Measurements from ENCODE around the gene LBHD2. TPM values are rescaled to one million over a fixed set of nuclear protein-coding genes. Genes with fewer than 3 reads are reported as not detected.

LBHD2 gene
- total RNA-seq, 3 donors from 2014 or later = not detected

DNA sequence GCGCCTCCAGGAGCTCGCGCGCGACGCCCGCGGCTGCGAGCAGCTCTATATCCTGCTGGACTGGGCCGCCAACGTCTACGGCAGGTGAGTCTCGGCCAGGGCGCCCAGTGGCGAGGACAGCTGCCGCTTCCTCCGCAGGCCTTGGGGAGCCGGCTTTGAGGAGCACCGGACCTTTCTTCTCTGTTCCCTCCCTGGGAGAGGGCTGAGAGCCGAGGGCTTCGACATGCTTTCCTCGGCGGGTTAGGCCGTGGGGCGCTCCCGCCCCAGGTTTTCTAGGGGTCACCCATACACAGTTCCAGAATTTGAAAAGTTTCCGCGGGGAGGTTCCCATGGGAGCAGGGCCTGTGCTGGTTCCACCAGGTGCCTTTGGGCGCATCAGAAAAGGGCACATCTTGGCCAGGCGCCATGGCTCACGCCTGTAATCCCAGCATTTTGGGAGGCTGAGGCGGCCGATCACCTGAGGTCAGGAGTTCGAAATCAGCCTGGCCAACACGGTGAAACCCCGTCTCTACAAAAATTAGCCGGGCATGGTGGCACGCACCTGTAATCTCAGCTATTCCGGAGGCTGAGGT is 18.8 kb downstream of the LBHD2 start:
- peaks cover 51% of the 10 kb centered on the region for H3K27me3 Mint-ChIP-seq (ENCODE audit: low read depth)
- no peaks in the 10 kb centered on the region for H3K36me3 Mint-ChIP-seq (ENCODE audit: insufficient read depth)
- DNase-seq = no peak
- no peak overlapping the region for H3K4me3 Mint-ChIP-seq
- H3K9me3 Mint-ChIP-seq = no peaks in the 10 kb centered on the region
- ATAC-seq = no peak
- H3K4me1 Mint-ChIP-seq (ENCODE audit: low read depth) = peaks cover 8% of the 10 kb centered on the region

DNA sequence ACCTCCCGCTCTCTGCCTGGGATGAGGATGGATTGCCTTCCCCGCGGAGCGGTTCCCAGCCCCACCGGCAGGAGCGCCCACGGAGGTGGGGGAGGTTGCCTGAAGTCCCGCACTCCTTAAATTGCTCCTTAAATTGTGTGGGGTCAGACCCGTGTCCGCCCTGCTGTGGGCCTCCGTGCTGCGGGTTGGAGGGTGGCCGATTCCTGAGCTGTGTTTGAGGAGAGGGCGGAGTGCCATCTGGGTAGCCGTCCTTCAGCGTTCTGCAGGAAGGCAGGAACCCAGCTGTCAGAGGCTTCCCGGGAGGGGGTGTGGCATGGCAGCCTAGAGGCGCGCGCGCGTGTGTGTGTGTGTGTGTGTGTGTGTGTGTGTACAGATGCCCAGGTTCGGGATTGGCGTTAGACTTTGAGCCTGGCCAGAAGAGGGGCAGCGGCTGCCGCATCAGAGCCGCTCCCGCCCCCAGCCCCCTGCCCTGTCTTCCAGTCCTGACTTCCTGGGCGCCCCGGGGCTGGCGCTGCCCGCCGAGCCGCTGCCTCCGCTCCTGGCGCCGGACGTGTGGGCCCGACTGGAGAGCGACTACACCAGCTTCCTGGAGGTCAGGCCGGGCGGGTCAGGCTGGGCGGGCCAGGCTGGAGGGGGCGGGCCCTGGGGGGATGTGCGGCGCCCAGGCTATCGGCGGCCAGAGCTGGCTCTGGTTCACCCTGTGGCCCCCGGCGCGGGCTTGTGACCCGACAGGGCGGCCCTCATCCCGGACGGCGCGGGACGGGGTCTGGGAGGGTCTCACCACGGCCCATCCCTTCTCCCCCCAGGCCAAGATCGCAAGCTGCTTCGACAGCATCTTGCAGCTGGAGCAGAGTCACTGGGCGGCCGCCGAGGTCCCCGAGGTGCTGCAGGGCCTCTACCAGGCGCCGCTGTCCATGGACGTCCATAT is 19.7 kb downstream of the LBHD2 start:
- DNase-seq = no peak
- peak overlapping the region; percentile 19 for H3K4me3 Mint-ChIP-seq
- no peak for ATAC-seq
- H3K4me1 Mint-ChIP-seq (ENCODE audit: low read depth) = peaks cover 8% of the 10 kb centered on the region
- H3K9me3 Mint-ChIP-seq = no peaks in the 10 kb centered on the region
- no peaks in the 10 kb centered on the region for H3K36me3 Mint-ChIP-seq (ENCODE audit: insufficient read depth)
- H3K27me3 Mint-ChIP-seq (ENCODE audit: low read depth) = peaks cover 53% of the 10 kb centered on the region

DNA sequence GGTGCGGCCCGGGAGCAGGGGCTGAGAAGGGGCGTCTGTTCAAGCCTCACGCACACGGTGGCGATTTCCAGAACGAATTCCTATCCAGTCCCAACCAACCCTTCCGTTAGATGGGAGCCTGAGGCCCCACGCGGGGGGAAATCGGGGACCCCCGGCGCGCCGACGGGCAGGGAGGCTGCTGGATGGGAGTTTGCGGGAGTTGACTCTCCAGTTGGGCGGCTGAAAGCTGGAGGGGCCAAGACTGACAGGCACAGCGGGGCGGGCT is 20.3 kb downstream of the LBHD2 start:
- Mint-ChIP-seq H3K36me3 (ENCODE audit: insufficient read depth) (no peaks in the 10 kb centered on the region), H3K4me3 (no peak overlapping the region), H3K4me1 (ENCODE audit: low read depth) (peaks cover 8% of the 10 kb centered on the region), H3K27me3 (ENCODE audit: low read depth) (peaks cover 53% of the 10 kb centered on the region), H3K9me3 (no peaks in the 10 kb centered on the region)
- DNase-seq = no peak
- ATAC-seq = no peak

GRCh38 chr14:103104654-103105452 is 20.8 kb downstream of the LBHD2 start:
- Mint-ChIP-seq H3K36me3 (ENCODE audit: insufficient read depth) (no peaks in the 10 kb centered on the region), H3K4me3 (no peak overlapping the region), H3K9me3 (no peaks in the 10 kb centered on the region), H3K27me3 (ENCODE audit: low read depth) (peaks cover 53% of the 10 kb centered on the region), H3K4me1 (ENCODE audit: low read depth) (peaks cover 8% of the 10 kb centered on the region)
- ATAC-seq = peak; percentile 91 to 93
- DNase-seq = peak; percentile 74

- no peak for DNase-seq
- no peak overlapping the region for H3K4me3 Mint-ChIP-seq
- no peak for ATAC-seq
- H3K36me3 Mint-ChIP-seq (ENCODE audit: insufficient read depth) = no peaks in the 10 kb centered on the region
- peaks cover 8% of the 10 kb centered on the region for H3K4me1 Mint-ChIP-seq (ENCODE audit: low read depth)
- peaks cover 54% of the 10 kb centered on the region for H3K27me3 Mint-ChIP-seq (ENCODE audit: low read depth)
- no peaks in the 10 kb centered on the region for H3K9me3 Mint-ChIP-seq
Observed at GRCh38 chr14:103105580-103106150, 21.7 kb downstream of the LBHD2 start.

DNA sequence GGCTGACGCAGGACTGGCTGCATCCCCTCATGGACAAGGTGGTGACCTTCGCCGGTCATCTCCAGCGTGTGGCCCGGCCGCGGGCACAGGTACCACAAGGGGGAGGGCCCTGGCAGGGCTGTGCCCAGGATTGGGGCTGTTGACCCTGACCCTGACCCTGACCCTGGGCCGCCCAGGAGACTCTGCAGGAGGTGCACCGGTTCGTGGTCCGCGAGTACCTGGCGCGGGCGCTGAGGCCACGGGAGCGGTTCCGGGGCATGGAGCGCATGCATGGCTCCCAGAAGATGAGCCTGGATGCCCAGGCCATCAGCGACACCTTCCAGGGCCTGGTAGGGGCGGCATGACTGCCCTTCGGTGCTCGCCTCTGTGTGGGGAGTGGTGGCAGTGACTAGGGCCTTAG is 23.4 kb downstream of the LBHD2 start:
- Mint-ChIP-seq H3K36me3 (ENCODE audit: insufficient read depth) (no peaks in the 10 kb centered on the region), H3K9me3 (no peaks in the 10 kb centered on the region), H3K4me3 (no peak overlapping the region), H3K27me3 (ENCODE audit: low read depth) (peaks cover 49% of the 10 kb centered on the region), H3K4me1 (ENCODE audit: low read depth) (peaks cover 8% of the 10 kb centered on the region)
- no peak for DNase-seq
- no peak for ATAC-seq

GRCh38 chr14:103107941-103108748 is 24.1 kb downstream of the LBHD2 start:
- ATAC-seq = no peak
- Mint-ChIP-seq H3K36me3 (ENCODE audit: insufficient read depth) (no peaks in the 10 kb centered on the region), H3K4me3 (no peak overlapping the region), H3K4me1 (ENCODE audit: low read depth) (peaks cover 8% of the 10 kb centered on the region), H3K27me3 (ENCODE audit: low read depth) (peaks cover 43% of the 10 kb centered on the region), H3K9me3 (no peaks in the 10 kb centered on the region)
- no peak for DNase-seq

DNA sequence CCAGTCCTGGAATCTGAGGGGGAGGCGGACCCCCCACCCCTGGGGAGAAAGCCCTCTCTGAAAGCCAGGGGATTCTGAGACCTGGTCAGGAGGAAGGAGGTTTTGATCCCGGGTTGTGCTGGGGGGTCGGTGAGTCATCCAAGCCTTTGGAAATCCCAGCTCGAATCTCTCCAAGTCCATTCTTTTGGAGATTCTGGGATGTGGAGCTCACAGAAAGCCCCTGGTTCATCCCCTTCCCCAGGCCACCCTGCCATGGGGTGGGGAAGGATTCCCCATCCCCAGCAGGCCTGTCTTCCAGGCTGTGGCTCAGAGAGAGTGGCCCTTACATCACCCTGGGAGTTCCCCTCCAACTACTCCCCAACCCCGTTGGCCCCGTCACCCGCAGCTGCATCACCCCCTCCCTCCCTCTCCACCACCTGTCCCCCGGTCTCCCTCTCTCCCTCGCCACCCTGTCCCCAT is 24.8 kb downstream of the LBHD2 start:
- DNase-seq (no peak), ATAC-seq (no peak)
- Mint-ChIP-seq H3K9me3 (no peaks in the 10 kb centered on the region), H3K4me1 (ENCODE audit: low read depth) (peaks cover 8% of the 10 kb centered on the region), H3K4me3 (no peak overlapping the region), H3K36me3 (ENCODE audit: insufficient read depth) (no peaks in the 10 kb centered on the region), H3K27me3 (ENCODE audit: low read depth) (peaks cover 37% of the 10 kb centered on the region)

GRCh38 chr14:103109535-103110441 is 25.8 kb downstream of the LBHD2 start:
- H3K36me3 Mint-ChIP-seq (ENCODE audit: insufficient read depth) = no peaks in the 10 kb centered on the region
- H3K27me3 Mint-ChIP-seq (ENCODE audit: low read depth) = peaks cover 35% of the 10 kb centered on the region
- no peak for ATAC-seq
- H3K4me1 Mint-ChIP-seq (ENCODE audit: low read depth) = peaks cover 11% of the 10 kb centered on the region
- H3K9me3 Mint-ChIP-seq = no peaks in the 10 kb centered on the region
- no peak overlapping the region for H3K4me3 Mint-ChIP-seq
- DNase-seq = no peak

DNA sequence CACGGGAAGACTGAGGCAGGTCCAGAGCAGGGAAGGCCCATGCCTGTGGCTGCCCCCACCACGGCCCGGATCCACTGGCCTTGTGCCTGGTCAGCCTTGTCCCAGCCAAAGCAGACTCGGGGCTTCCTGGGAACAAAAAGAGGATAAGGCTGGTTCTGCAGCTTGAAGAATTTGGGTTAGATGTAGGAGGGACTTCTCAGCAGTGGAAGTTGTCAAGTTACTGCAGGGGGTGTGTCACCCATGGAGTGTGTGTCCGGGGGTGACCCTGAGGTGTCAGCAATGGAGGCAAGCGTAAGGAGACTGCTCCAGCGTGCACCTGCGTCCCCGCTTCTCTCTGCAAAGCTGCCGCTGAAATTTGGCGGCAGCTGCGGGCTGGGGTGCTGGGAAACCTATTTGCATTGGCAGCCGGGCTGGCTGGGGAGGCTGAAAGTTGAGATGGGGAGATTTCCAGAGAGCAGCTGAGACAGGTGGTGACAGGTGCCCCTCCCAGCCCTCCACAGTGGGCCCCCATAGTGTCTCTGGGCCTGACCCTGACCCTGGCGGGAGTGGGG is 26.7 kb downstream of the LBHD2 start:
- H3K4me1 Mint-ChIP-seq (ENCODE audit: low read depth) = peaks cover 8% of the 10 kb centered on the region
- no peaks in the 10 kb centered on the region for H3K36me3 Mint-ChIP-seq (ENCODE audit: insufficient read depth)
- H3K9me3 Mint-ChIP-seq = no peaks in the 10 kb centered on the region
- ATAC-seq = no peak
- no peak overlapping the region for H3K4me3 Mint-ChIP-seq
- no peak for DNase-seq
- peaks cover 25% of the 10 kb centered on the region for H3K27me3 Mint-ChIP-seq (ENCODE audit: low read depth)

- no peaks in the 10 kb centered on the region for H3K36me3 Mint-ChIP-seq (ENCODE audit: insufficient read depth)
- DNase-seq = no peak
- H3K27me3 Mint-ChIP-seq (ENCODE audit: low read depth) = peaks cover 20% of the 10 kb centered on the region
- ATAC-seq = no peak
- H3K4me1 Mint-ChIP-seq (ENCODE audit: low read depth) = peaks cover 7% of the 10 kb centered on the region
- no peak overlapping the region for H3K4me3 Mint-ChIP-seq
- no peaks in the 10 kb centered on the region for H3K9me3 Mint-ChIP-seq
Observed at GRCh38 chr14:103111232-103111868, 27.3 kb downstream of the LBHD2 start.

DNA sequence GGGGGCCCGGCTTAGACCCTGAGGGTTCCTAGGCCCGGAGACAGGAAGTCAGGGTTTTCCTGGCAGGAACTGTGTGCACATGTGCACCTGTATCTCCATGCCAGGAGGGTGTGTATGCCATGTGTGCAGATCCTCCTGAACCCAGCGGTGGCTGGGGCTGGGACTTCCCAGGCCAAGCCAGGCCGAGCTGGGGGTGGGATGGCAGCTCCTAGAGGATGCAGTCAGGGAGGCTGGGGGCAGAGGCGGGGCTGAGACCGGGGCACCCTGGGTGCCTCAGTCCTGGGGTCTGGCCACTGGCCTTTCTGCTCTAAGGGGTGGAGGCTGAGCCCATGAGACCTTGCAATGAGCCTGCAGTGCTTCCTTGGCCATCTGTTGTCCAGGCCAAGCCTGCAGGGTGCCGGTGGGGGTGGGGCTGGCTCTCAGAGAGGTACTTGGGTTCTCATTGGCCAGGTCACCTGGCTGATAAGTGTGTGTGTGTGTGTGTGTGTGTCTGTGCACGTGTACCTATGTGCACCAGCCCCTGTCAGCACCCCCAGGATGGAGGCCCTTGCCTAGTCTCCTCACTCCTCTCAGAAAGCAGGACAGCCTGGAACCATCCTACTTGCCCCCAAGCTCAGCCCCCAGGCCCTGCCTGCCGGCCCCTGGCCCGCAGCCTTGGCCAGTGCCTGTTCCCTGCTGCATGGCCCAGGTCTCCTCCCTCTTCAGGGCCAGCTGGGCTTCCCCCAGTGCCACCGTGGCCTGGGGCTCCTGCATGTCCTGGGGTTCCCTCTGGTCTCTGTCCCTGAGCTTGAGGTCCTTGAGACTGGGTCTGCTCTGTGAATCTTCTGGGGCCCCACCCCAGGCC is 28.6 kb downstream of the LBHD2 start:
- Mint-ChIP-seq H3K4me3 (no peak overlapping the region), H3K4me1 (ENCODE audit: low read depth) (peaks cover 7% of the 10 kb centered on the region), H3K9me3 (no peaks in the 10 kb centered on the region), H3K36me3 (ENCODE audit: insufficient read depth) (no peaks in the 10 kb centered on the region), H3K27me3 (ENCODE audit: low read depth) (peaks cover 18% of the 10 kb centered on the region)
- ATAC-seq (no peak), DNase-seq (no peak)

Measured in activated T-cell treated with anti-CD3 and anti-CD28 coated beads, Interleukin-2, amount 50 U/mL, for 4 hours (primary cell).